WTC11 (cell line): ENCODE measurements around the gene GATAD2A.

Experiments used
- ATF1 ChIP-seq: sonication (generic); formaldehyde crosslinking; IDR thresholded peaks from 2 replicates; pipeline ENCODE4 v1.8.1; 2023; ENCODE audit warnings: mild to moderate bottlenecking, moderate library complexity, missing genetic modification reagents
- CREB1 ChIP-seq: sonication (generic); formaldehyde crosslinking; IDR thresholded peaks from 2 replicates; pipeline ENCODE4 v1.8.0; 2023; ENCODE audit warnings: mild to moderate bottlenecking, missing genetic modification reagents
- IRF2 ChIP-seq: sonication (generic); formaldehyde crosslinking; IDR thresholded peaks from 2 replicates; pipeline ENCODE4 v1.8.0; 2022; ENCODE audit warnings: low read depth, missing genetic modification reagents, borderline replicate concordance
- MLX ChIP-seq: sonication (generic); formaldehyde crosslinking; IDR thresholded peaks from 2 replicates; pipeline ENCODE4 v1.8.1; 2023; ENCODE audit warnings: mild to moderate bottlenecking, missing genetic modification reagents, moderate library complexity
- MYBL2 ChIP-seq: sonication (generic); formaldehyde crosslinking; IDR thresholded peaks from 2 replicates; pipeline ENCODE4 v1.8.1; 2023; ENCODE audit warnings: mild to moderate bottlenecking, moderate library complexity, missing genetic modification reagents
- NR2C2 ChIP-seq: sonication (generic); formaldehyde crosslinking; IDR thresholded peaks from 2 replicates; pipeline ENCODE4 v1.8.0; 2022; ENCODE audit warnings: mild to moderate bottlenecking, missing genetic modification reagents
- TF ChIP-seq, protein P1 (sequence below): fragments of 200-600 bp; IDR thresholded peaks from 2 replicates; pipeline ENCODE4 v1.8.0; 2022; ENCODE audit warnings: antibody characterized with exemption

DNA sequence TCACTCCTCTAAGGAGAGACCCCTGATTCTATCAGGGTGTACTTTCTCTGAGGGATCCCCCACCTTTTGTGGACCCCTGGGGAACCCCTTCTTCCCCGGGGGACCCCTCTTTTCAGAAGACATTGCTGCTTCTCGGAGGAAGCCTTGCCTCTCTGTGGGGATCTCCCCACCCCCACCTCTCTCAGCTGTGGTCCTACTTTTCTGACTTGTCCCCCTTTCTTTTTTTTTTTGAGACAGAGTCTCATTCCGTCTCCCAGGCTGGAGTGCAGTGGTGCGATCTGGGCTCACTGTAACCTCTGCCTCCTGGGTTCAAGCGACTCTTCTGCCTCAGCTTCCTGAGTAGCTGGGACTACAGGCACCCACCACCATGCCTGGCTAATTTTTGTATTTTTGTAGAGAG is 18.4 kb upstream of the GATAD2A start:
- TF ChIP-seq, protein P1, sequence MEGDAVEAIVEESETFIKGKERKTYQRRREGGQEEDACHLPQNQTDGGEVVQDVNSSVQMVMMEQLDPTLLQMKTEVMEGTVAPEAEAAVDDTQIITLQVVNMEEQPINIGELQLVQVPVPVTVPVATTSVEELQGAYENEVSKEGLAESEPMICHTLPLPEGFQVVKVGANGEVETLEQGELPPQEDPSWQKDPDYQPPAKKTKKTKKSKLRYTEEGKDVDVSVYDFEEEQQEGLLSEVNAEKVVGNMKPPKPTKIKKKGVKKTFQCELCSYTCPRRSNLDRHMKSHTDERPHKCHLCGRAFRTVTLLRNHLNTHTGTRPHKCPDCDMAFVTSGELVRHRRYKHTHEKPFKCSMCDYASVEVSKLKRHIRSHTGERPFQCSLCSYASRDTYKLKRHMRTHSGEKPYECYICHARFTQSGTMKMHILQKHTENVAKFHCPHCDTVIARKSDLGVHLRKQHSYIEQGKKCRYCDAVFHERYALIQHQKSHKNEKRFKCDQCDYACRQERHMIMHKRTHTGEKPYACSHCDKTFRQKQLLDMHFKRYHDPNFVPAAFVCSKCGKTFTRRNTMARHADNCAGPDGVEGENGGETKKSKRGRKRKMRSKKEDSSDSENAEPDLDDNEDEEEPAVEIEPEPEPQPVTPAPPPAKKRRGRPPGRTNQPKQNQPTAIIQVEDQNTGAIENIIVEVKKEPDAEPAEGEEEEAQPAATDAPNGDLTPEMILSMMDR: no peak
- TF ChIP-seq ATF1 (CRISPR knock-in tag): no peak
- no peak for TF ChIP-seq MYBL2 (CRISPR knock-in tag)
- TF ChIP-seq IRF2: no peak
- no peak for TF ChIP-seq MLX
- TF ChIP-seq NR2C2: no peak
- no peak for TF ChIP-seq CREB1 (CRISPR knock-in tag)
